Measurements from ENCODE around the gene DPP7. TPM values are rescaled to one million over a fixed set of nuclear protein-coding genes. Genes with fewer than 3 reads are reported as not detected.

DPP7 gene
- total and polyA plus RNA-seq, 2 of the 8 experiments (the other 6 are each of a cell fraction or from before 2014, with no cell fraction given) = 21.2 to 26.8 TPM

GRCh38 chr9:137148242-137148641, 33.7 kb upstream of the DPP7 start (continued):
- TF ChIP-seq CTBP2 (IDR thresholded peaks at IDR 0.05; ENCODE audit: borderline replicate concordance, insufficient read depth, insufficient read length, low read length) = no peak
- no peak for TF ChIP-seq NRF1 (IDR thresholded peaks at IDR 0.05; ENCODE audit: low read depth, low read length)
- TF ChIP-seq, protein P1, sequence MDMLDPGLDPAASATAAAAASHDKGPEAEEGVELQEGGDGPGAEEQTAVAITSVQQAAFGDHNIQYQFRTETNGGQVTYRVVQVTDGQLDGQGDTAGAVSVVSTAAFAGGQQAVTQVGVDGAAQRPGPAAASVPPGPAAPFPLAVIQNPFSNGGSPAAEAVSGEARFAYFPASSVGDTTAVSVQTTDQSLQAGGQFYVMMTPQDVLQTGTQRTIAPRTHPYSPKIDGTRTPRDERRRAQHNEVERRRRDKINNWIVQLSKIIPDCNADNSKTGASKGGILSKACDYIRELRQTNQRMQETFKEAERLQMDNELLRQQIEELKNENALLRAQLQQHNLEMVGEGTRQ (IDR thresholded peaks at IDR 0.05; ENCODE audit: low read length) = no peak
- TF ChIP-seq CBX5 (IDR thresholded peaks at IDR 0.05; ENCODE audit: low read depth, low read length) = no peak
- no peak for TF ChIP-seq KDM4A (IDR thresholded peaks at IDR 0.05; ENCODE audit: low read depth, low read length, severe bottlenecking)
- no peak for TF ChIP-seq CBX8 (IDR thresholded peaks at IDR 0.05; ENCODE audit: borderline replicate concordance, low read depth, low read length)
- TF ChIP-seq TAF7 (optimal IDR thresholded peaks at IDR 0.05; ENCODE audit: borderline replicate concordance, low read depth, low read length) = no peak
- no peak for TF ChIP-seq GABPA (IDR thresholded peaks at IDR 0.05; ENCODE audit: borderline replicate concordance, insufficient read depth, low read length)
